ENCODE results near the gene MTHFD1. TPM values are rescaled to one million over a fixed set of nuclear protein-coding genes. Genes with fewer than 3 reads are reported as not detected.

MTHFD1 gene
- total and polyA plus RNA-seq, 9 of the 15 experiments (the other 6 are each of a cell fraction or from before 2014, with no cell fraction given), result 66.7 to 158 (median 90.9) TPM

DNA sequence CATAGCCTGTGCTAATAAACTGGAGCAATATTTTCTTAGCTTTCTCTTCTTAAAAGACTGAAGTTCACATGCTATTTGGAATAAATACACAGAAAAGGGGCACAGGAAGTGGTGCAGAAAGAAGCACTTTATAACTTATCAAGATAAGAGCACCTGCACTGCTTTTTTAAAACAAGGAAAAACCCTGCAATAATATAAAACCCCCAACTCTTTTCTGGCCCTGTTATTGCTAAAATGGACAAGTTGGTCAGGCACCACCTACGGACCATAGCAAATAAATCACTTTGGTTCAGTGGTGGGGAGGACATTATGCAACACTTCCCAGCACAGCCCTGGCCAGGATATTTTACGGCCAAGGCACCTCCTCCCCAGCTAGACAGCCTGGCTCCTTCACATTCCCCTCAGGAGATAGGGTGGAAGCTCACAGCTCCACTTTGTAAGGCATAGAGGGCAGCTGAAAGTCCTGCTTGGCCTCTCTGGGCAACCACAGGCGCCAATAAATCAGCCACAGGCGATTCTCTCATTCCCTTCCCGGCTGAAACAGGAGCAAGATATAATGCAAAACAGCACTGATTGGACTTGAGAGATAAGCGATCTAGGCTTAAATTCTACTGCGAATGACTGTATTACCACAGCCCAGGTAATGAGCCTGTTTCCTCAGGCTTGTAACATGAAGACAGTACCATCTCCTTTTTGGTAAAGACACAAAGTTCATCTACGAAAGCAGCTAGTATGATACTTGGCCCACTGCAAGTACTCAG lies 113.4 kb downstream of the MTHFD1 start (continued):
- TF ChIP-seq ATF3 (IDR thresholded peaks at IDR 0.05) (0 out of 2 replicates have a peak, but pooled peaks have one; percentile 15), ATF3 (CRISPR knock-in tag; conservative IDR thresholded peaks at IDR 0.05) (no peak), PHF8 (IDR thresholded peaks at IDR 0.05; ENCODE audit: borderline replicate concordance, low read length) (no peak), POLR2AphosphoS5 (IDR thresholded peaks at IDR 0.05; ENCODE audit: control insufficient read depth, insufficient read depth, low read depth, low read length) (no peak), TFAP4 (CRISPR knock-in tag; IDR thresholded peaks at IDR 0.05; ENCODE audit: borderline replicate concordance) (no peak), TEAD1 (CRISPR knock-in tag; IDR thresholded peaks at IDR 0.05) (no peak), ID3 (CRISPR knock-in tag; IDR thresholded peaks at IDR 0.05) (no peak), ID3 (tag; IDR thresholded peaks at IDR 0.05) (no peak), NFXL1 (CRISPR knock-in tag; IDR thresholded peaks at IDR 0.05) (no peak), XRCC4 (IDR thresholded peaks at IDR 0.05; ENCODE audit: extremely low read depth, insufficient read depth, insufficient read length) (no peak), CBX1 (IDR thresholded peaks at IDR 0.05; ENCODE audit: low read depth) (no peak), RCOR1 (IDR thresholded peaks at IDR 0.05; ENCODE audit: borderline replicate concordance in 1 of 2, low read depth in 2 of 2, low read length in 2 of 2) (peak in 1 of 2 experiments; percentile 39; a peak in 1 of 4 replicates), CEBPG (CRISPR knock-in tag; IDR thresholded peaks at IDR 0.05) (peak; percentile 38; the same call in 1 of the 2 replicates), CEBPG (tag; conservative IDR thresholded peaks at IDR 0.05 in 1 of 2, IDR thresholded peaks at IDR 0.05 in 1 of 2) (peak; percentile 67 to 68), HNRNPLL (IDR thresholded peaks at IDR 0.05; ENCODE audit: low read depth, low read length, poor library complexity, severe bottlenecking) (no peak), FOXA3 (CRISPR knock-in tag; conservative IDR thresholded peaks at IDR 0.05 in 1 of 2, IDR thresholded peaks at IDR 0.05 in 1 of 2) (no peak), SMARCE1 (IDR thresholded peaks at IDR 0.05) (no peak), MLLT1 (IDR thresholded peaks at IDR 0.05) (no peak), PKNOX1 (IDR thresholded peaks at IDR 0.05) (peak; percentile 30; the same call in 1 of the 2 replicates)
- TF ChIP-seq, protein P1, sequence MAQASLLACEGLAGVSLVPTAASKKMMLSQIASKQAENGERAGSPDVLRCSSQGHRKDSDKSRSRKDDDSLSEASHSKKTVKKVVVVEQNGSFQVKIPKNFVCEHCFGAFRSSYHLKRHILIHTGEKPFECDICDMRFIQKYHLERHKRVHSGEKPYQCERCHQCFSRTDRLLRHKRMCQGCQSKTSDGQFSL (CRISPR knock-in tag; IDR thresholded peaks at IDR 0.05), result no peak
- TF ChIP-seq, protein P1 (tag; IDR thresholded peaks at IDR 0.05), result no peak
